ENCODE results near the gene ENTPD1. TPM values are rescaled to one million over a fixed set of nuclear protein-coding genes. Genes with fewer than 3 reads are reported as not detected.
"Not testable (repeated sequence)": the region's sequence is repeated elsewhere in the genome, so short reads cannot be mapped to it uniquely, and the experiment has no call there.

The ENTPD1 gene
- total and polyA plus RNA-seq, 3 experiments from 2014 or later, result 3.3 to 7.1 (median 6.7) TPM

DNA sequence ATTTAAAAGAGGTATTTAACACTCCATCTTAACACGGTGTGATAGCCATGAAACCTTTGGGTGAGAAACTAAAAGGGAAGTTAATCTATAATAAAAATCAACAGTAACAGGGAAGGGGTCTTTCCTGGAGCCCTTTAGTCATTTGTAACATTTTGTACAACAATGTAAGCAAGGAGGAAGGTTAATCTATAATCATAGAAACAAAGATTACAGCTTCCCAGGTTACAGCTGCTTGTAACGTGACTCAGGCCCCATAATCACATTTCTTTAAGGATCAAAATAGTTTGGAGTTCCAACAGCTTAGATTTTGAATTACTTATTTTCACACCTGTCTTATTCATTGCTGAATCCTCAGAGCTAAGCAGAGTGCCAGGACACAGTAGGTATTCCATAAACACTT is 133.9 kb downstream of the ENTPD1 start:
- CTCF ChIA-PET, result interaction anchor here (0.6 kb wide), 1 partner anchor 46 kb away, joined by 4 read pairs; no protein-coding TSS in a partner anchor

GRCh38 chr10:95896071-95896850 is 140.3 kb downstream of the ENTPD1 start:
- no peaks in the 10 kb centered on the region for H3K4me1 Mint-ChIP-seq
- Histone ChIP-seq H3K4me3 (ENCODE audit: low read length) (no peak overlapping the region), H3K36me3 (ENCODE audit: insufficient read depth, low read length) (peaks cover 10% of the 10 kb centered on the region), H3K4me1 (ENCODE audit: insufficient read depth, low read length) (no peaks in the 10 kb centered on the region), H3K9me3 (ENCODE audit: low read length) (no peaks in the 10 kb centered on the region), H3K27ac (ENCODE audit: low read depth, low read length) (no peak overlapping the region), H3K27me3 (ENCODE audit: insufficient read depth, low read length, poor library complexity, severe bottlenecking) (no peaks in the 10 kb centered on the region)
- no peak for DNase-seq
- CTCF ChIA-PET, result no interaction called here
- H3K27me3 Mint-ChIP-seq, result no peaks in the 10 kb centered on the region
- H3K27ac Mint-ChIP-seq, result peak overlapping the region in 3 of 8 donors; percentile 2 to 64 (median 7)
- H3K36me3 Mint-ChIP-seq, result peaks cover 23 to 77% (median 35%) of the 10 kb centered on the region in 3 donors
- no peak overlapping the region for H3K4me3 Mint-ChIP-seq
- POLR2A ChIA-PET, result no interaction called here
- no peaks in the 10 kb centered on the region for H3K9me3 Mint-ChIP-seq

More for the DNA sequence above, 133.9 kb downstream of the ENTPD1 start:
- Histone ChIP-seq H3K27me3 (ENCODE audit: insufficient read depth, low read length, poor library complexity, severe bottlenecking) (no peaks in the 10 kb centered on the region), H3K4me1 (ENCODE audit: insufficient read depth, low read length) (no peaks in the 10 kb centered on the region), H3K9me3 (ENCODE audit: low read length) (no peaks in the 10 kb centered on the region), H3K4me3 (ENCODE audit: low read length) (no peak overlapping the region), H3K27ac (ENCODE audit: low read depth, low read length) (no peak overlapping the region), H3K36me3 (ENCODE audit: insufficient read depth, low read length) (no peaks in the 10 kb centered on the region)
- Mint-ChIP-seq H3K36me3 (peaks cover 21 to 56% (median 30%) of the 10 kb centered on the region in 3 donors), H3K9me3 (no peaks in the 10 kb centered on the region), H3K27ac (no peak overlapping the region), H3K4me1 (no peaks in the 10 kb centered on the region), H3K27me3 (no peaks in the 10 kb centered on the region), H3K4me3 (no peak overlapping the region)
- DNase-seq, result no peak
- POLR2A ChIA-PET, result no interaction called here

DNA sequence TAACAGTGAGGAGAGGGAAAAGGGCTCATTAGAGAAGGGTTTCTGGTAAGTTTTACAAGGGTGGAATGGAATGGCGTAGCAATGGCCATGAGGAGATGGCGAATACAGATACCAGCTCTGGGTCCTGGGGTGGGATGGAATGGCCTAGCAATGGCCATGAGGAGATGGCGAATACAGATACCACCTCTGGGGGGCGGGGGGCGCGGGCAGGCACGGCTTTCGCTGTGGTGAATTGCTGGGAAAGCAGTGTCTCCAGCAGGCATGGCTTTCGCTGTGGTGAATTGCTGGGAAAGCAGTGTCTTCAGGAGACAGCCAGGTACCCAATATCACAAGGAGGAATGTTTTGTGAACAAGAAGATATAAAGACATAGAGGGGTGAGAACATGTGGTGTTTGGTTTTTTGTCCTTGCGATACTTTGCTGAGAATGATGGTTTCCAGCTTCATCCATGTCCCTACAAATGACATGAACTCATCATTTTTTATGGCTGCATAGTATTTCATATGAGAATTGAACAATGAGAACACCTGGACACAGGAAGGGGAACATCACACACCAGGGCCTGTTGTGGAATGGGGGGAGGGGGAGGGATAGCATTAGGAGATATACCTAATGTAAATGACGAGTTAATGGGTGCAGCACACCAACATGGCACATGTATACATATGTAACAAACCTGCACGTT is 150.1 kb downstream of the ENTPD1 start:
- Mint-ChIP-seq H3K27ac (peak overlapping the region in 2 of 8 donors; percentile 31 to 70), H3K4me1 (peaks cover 13 to 24% (median 16%) of the 10 kb centered on the region in 3 donors), H3K4me3 (peak overlapping the region in 5 of 7 donors; percentile 36 to 88 (median 58)), H3K36me3 (peaks cover 0 to 10% (median 5%) of the 10 kb centered on the region in 3 donors)
- H3K4me1 ChIP-seq (ENCODE audit: insufficient read depth, low read length); H3K4me3 ChIP-seq (ENCODE audit: low read length); H3K27ac ChIP-seq (ENCODE audit: low read depth, low read length); DNase-seq; H3K27me3 Mint-ChIP-seq; H3K9me3 Mint-ChIP-seq; H3K9me3 ChIP-seq (ENCODE audit: low read length); POLR2A ChIA-PET; H3K36me3 ChIP-seq (ENCODE audit: insufficient read depth, low read length); H3K27me3 ChIP-seq (ENCODE audit: insufficient read depth, low read length, poor library complexity, severe bottlenecking): not testable (repeated sequence)
- CTCF ChIA-PET, result interaction anchor here (1.1 to 2.6 kb wide), 2 partner anchors 212 kb away, joined by 3 to 9 read pairs; partner anchors contain the start of gene TCTN3

DNA sequence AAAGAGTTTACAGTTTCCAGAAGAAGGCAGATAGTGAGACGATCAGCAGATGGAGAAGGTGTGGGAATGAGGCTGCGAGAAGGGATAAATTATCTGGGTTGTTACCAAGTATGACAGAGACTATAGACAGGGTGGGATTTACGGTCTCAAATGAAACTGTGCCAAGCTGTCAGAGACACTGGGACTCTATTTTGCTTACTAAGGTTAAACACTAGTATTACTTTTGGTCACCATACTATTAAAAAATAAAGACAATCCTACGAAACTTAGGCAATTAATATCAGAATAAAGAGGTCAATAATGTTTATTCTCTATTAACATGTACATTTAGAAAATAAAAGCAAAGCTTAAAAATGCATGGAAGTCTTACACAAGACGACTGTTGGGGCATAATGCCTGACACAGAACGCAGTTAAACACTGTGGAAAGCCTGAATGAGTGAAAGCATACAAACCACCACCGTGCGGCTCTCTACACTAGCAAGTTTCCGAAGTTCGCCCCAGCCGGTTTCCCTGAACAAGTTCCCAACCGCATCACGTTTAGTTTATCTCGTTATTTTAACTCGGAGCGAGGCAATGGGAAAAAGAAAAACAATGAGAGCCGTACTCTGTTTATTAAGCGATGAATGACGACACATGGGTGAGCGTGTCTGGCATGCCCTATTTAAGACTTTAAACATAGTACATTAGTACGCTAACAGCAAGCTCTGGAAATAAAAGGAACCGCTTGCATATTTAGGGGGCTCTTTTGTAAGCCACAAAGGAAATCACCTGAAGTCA is 150.9 kb downstream of the ENTPD1 start:
- DNase-seq, result peak in 3 of 5 donors; percentile 7 to 47 (median 38)
- H3K27me3 ChIP-seq (ENCODE audit: insufficient read depth, low read length, poor library complexity, severe bottlenecking), result no peaks in the 10 kb centered on the region
- Mint-ChIP-seq H3K9me3 (no peaks in the 10 kb centered on the region), H3K36me3 (peaks cover 0 to 6% (median 5%) of the 10 kb centered on the region in 3 donors), H3K27ac (peak overlapping the region; percentile 73 to 93 (median 87)), H3K4me3 (peak overlapping the region; percentile 88 to 95 (median 92)), H3K4me1 (peaks cover 13 to 24% (median 16%) of the 10 kb centered on the region in 3 donors), H3K27me3 (peaks cover 0 to 2% of the 10 kb centered on the region in 2 donors)
- H3K36me3 ChIP-seq (ENCODE audit: insufficient read depth, low read length), result no peaks in the 10 kb centered on the region
- peak overlapping the region; percentile 82 for H3K4me3 ChIP-seq (ENCODE audit: low read length)
- POLR2A ChIA-PET, result interaction anchor here (2.1 kb wide), 1 partner anchor 223 kb away, joined by 6 read pairs; the partner anchor contains the start of gene ZNF518A
- no peaks in the 10 kb centered on the region for H3K4me1 ChIP-seq (ENCODE audit: insufficient read depth, low read length)
- no peaks in the 10 kb centered on the region for H3K9me3 ChIP-seq (ENCODE audit: low read length)
- peak overlapping the region; percentile 67 for H3K27ac ChIP-seq (ENCODE audit: low read depth, low read length)
- CTCF ChIA-PET, result interaction anchor here (2.6 kb wide), 1 partner anchor 213 kb away, joined by 9 read pairs; the partner anchor contains the start of gene TCTN3

DNA sequence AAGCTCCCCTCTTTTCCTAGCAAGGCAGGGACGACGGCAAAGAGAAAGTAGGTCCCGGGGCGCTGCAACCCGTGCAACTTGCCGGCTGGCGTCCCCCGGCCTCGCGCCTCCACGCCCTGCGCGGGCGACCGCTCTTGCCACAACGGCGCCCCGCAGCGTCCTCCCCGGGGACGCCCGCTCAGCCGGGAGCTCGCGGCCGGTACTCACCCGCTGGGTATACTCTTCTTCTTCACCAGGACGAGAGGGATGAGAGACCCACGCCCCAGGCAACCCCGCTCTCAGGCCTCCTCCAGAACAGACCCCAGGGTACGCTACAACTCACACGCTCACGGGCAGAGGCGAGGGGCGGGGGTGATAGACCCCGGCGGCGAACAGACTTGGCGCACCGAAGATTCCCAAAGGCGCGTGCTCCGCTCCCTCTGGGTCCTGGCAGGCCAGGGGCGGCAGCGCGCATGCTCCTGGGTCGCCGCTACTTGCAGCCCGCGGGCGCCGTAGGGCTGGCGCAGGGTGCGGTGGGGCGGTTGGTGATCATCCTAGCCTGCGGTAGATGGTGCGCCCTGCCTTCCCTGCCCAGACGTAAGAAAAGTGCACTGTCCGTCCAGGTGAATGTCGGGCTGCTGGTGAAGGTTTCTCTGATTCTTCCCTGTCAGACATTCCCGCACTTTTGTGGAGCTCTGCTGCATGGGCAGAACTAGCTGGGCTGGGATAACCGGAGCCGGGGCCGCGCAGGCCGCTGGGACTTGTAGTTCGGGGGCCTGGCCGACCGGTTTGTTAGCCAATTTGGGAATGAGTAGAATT is 151.7 kb downstream of the ENTPD1 start, which contains the start of gene CC2D2B:
CC2D2B (plus strand) TSS at position 520 of the 798 bp plus-strand sequence. CDS start 3,349 bp downstream, outside the sequence.
- Histone ChIP-seq H3K9me3 (ENCODE audit: low read length) (no peaks in the 10 kb centered on the region), H3K27me3 (ENCODE audit: insufficient read depth, low read length, poor library complexity, severe bottlenecking) (no peaks in the 10 kb centered on the region), H3K4me1 (ENCODE audit: insufficient read depth, low read length) (no peaks in the 10 kb centered on the region), H3K27ac (ENCODE audit: low read depth, low read length) (peak within 1 kb of the TSS; percentile 67), H3K36me3 (ENCODE audit: insufficient read depth, low read length) (no peaks in the 10 kb centered on the region), H3K4me3 (ENCODE audit: low read length) (peak within 1 kb of the TSS; percentile 82)
- POLR2A ChIA-PET, result interaction anchor here (0.6 to 2.1 kb wide), 2 partner anchors 222 to 402 kb away, joined by 3 to 6 read pairs; partner anchors contain the start of gene ZNF518A
- H3K36me3 Mint-ChIP-seq, result peaks cover 0 to 5% (median 2%) of the 10 kb centered on the region in 3 donors
- H3K27me3 Mint-ChIP-seq, result peaks cover 0 to 2% of the 10 kb centered on the region in 2 donors
- peak; percentile 29 to 66 (median 56) for DNase-seq
- peaks cover 13 to 24% (median 16%) of the 10 kb centered on the region in 3 donors for H3K4me1 Mint-ChIP-seq
- H3K27ac Mint-ChIP-seq, result peak within 1 kb of the TSS; percentile 73 to 97 (median 90)
- H3K4me3 Mint-ChIP-seq, result peak within 1 kb of the TSS; percentile 88 to 95 (median 92)
- CTCF ChIA-PET, result interaction anchor here (2.6 kb wide), 1 partner anchor 214 kb away, joined by 9 read pairs; the partner anchor contains the start of gene TCTN3
- no peaks in the 10 kb centered on the region for H3K9me3 Mint-ChIP-seq

DNA sequence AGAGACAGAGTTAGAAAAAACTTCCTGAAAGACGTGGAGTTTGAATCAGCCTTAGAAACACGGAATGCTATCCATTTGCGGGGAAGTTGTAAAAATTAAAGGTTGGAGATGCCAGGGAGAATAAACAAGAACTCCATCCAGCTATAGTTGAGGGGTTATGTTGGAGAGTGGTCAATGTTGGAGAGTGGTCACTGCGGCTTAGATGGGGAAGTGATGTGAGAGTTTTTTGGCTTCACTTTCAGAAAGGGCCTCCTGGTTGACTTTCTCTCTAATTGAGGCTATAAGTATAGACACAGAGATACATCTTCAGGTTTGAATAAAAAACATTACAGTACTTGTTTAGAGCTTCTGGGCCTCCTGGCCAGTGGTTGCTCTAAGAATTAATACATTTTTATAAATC is 152.5 kb downstream of the ENTPD1 start:
- CTCF ChIA-PET, result interaction anchor here (2.6 kb wide), 1 partner anchor 215 kb away, joined by 9 read pairs; the partner anchor contains the start of gene TCTN3
- Histone ChIP-seq H3K9me3 (ENCODE audit: low read length) (no peaks in the 10 kb centered on the region), H3K36me3 (ENCODE audit: insufficient read depth, low read length) (no peaks in the 10 kb centered on the region), H3K4me1 (ENCODE audit: insufficient read depth, low read length) (no peaks in the 10 kb centered on the region), H3K27me3 (ENCODE audit: insufficient read depth, low read length, poor library complexity, severe bottlenecking) (no peaks in the 10 kb centered on the region), H3K27ac (ENCODE audit: low read depth, low read length) (no peak overlapping the region), H3K4me3 (ENCODE audit: low read length) (no peak overlapping the region)
- peak overlapping the region; percentile 88 to 95 (median 92) for H3K4me3 Mint-ChIP-seq
- H3K9me3 Mint-ChIP-seq, result no peaks in the 10 kb centered on the region
- H3K36me3 Mint-ChIP-seq, result peaks cover 0 to 5% (median 0%) of the 10 kb centered on the region in 3 donors
- peak overlapping the region in 2 of 8 donors; percentile 24 to 89 for H3K27ac Mint-ChIP-seq
- H3K4me1 Mint-ChIP-seq, result peaks cover 13 to 24% (median 16%) of the 10 kb centered on the region in 3 donors
- DNase-seq, result no peak
- peaks cover 0 to 2% of the 10 kb centered on the region in 2 donors for H3K27me3 Mint-ChIP-seq
- POLR2A ChIA-PET, result interaction anchor here (0.6 to 2.1 kb wide), 2 partner anchors 222 to 403 kb away, joined by 3 to 6 read pairs; partner anchors contain the start of gene ZNF518A

DNA sequence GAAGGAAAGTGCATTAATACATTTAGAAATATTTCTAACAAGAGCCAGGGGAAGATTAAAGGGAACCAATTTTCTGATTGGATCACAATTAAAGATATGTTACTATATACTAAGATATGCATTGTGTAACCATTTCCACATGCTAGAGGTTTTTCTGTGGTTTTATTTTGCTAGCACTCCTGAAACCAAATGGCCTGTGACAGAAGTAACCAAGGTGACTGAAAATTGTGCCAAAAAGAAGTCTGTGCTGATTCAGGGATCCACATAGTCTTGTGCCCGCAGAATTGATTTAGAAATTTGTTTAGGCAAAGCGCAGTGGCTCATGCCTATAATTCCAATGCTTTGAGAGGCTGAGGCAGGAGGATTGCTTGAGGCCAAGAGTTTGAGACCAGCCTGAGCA is 153.6 kb downstream of the ENTPD1 start:
- CTCF ChIA-PET, result no interaction called here

More for the DNA sequence above, 153.6 kb downstream of the ENTPD1 start:
- Mint-ChIP-seq H3K27ac (no peak overlapping the region), H3K9me3 (no peaks in the 10 kb centered on the region), H3K27me3 (peaks cover 2 to 5% of the 10 kb centered on the region in 2 donors), H3K4me3 (no peak overlapping the region), H3K36me3 (peaks cover 0 to 5% (median 0%) of the 10 kb centered on the region in 3 donors), H3K4me1 (peaks cover 13 to 24% (median 16%) of the 10 kb centered on the region in 3 donors)
- POLR2A ChIA-PET, result no interaction called here
- Histone ChIP-seq H3K4me3 (ENCODE audit: low read length) (no peak overlapping the region), H3K36me3 (ENCODE audit: insufficient read depth, low read length) (no peaks in the 10 kb centered on the region), H3K9me3 (ENCODE audit: low read length) (no peaks in the 10 kb centered on the region), H3K27ac (ENCODE audit: low read depth, low read length) (no peak overlapping the region), H3K4me1 (ENCODE audit: insufficient read depth, low read length) (no peaks in the 10 kb centered on the region), H3K27me3 (ENCODE audit: insufficient read depth, low read length, poor library complexity, severe bottlenecking) (no peaks in the 10 kb centered on the region)
- no peak for DNase-seq

All from CD8-positive, alpha-beta memory T cell (primary cell).